HG03460 (cell line): ENCODE results near the gene SYT6.
"Not testable (repeated sequence)": the region's sequence is repeated elsewhere in the genome, so short reads cannot be mapped to it uniquely, and the experiment has no call there.

ENCODE experiments used
- ATAC-seq: cut with Tn5 transposase; IDR thresholded peaks from one replicate; pipeline ENCODE4 v1.9.1; 2021; ENCODE audit not compliant: unreplicated experiment

Gene SYT6

DNA sequence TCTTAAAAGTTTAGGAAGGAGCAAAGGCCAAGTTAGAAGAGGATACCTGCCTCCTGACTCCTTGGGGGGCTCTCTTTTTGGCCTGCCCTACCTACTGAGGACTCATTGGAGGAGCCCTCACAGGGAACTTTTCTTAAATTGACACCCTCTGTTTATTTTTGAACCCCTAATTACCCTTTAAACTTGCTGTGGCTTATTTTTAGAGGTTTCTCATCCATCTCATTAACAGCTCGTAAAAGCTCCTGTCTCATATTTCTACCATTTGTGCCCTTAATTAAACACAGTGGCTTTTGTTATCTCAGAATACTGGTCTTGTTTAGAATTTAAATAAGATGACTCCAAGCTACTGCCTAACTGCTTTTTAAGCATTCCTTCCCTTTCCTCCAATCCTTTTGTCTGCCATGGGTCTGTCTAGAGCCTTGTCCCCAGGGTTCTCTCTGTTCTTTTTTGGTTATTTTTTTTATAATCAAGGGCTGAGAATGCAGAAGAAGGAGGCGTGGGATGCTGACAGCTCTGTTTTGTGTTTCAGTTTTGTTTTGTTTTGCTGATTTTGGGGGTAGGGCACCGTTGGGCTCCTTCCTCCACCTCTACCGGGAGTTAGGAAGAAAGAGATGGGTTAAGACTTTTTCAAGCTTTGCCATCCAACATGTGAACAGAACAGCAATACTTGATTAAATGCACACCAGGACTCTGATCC is 78.0 kb downstream of the SYT6 start:
- ATAC-seq, result no peak

DNA sequence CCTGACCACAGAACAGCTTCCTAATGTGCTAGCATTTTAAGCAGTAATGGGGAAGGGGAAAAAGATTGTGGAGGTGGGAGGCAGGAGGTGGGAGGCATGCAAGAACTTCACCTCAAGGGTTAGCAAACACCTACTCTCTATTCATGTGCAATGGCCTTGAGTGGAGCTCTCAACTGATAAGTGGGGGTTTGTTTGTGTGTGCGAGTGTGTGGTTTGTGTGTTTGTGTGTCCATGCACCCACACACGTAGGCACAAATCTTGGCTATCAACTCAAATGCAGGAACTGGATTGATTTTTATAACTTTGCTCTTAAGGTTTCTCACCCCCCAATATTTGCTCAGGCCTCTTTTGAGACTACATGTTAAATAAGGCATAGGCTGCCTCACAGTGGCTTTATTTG is 78.6 kb downstream of the SYT6 start:
- no peak for ATAC-seq

DNA sequence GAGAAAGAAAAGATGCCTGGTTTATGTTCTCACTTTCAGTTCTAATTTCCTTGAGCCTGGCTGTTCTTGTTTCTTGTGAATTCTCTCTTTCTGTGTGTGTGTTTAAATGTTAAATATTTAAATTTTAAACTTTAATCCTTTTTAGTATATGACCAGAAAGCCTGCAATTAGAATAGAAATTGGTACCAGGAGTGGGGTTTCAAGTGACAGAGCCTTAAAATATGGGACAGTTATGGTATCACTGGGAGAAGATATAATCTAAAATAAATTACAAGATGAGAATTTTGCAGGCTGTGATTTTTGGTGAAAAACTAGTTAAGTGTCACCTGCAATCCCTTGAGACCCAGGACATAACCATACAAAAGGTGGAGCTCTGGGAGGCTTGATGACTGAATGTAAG is 81.4 kb downstream of the SYT6 start:
- ATAC-seq, result no peak

DNA sequence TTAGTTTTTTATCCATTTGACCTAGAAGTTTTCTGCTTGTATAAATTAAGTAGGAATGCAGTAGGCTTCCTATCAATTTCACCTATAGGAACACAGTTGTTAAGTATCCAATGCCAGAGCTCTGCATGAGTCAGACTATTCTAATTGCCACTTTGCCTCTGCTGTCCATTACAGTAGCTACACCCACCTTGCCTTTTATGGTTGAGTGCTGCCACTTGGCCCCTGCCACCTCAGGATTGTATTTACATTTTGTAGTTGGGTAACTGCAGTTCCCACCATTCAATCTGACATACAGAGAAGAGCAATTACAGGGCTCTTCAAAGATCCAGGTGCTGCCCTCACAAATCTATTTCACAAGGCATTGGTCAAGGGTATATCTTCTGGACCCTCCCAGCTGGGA is 83.9 kb downstream of the SYT6 start:
- not testable (repeated sequence) for ATAC-seq

DNA sequence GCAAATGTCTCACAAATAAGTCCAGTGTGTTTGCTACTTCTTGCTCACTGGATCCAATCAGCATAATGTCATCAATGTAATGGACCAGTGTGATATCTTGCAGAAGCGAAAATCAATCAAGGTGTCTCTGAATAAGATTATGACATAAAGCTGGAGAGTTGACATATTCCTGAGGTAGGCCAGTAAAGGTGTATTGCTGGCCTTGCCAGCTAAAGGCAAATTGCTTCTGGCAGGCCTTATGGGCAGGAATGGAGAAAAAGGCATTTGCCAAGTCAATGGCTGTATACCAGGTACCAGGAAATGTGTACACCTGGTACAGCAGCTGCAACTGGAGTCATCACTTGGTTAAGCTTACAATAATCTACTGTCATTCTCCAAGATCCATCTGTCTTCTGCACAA is 85.0 kb downstream of the SYT6 start:
- ATAC-seq, result not testable (repeated sequence)

DNA sequence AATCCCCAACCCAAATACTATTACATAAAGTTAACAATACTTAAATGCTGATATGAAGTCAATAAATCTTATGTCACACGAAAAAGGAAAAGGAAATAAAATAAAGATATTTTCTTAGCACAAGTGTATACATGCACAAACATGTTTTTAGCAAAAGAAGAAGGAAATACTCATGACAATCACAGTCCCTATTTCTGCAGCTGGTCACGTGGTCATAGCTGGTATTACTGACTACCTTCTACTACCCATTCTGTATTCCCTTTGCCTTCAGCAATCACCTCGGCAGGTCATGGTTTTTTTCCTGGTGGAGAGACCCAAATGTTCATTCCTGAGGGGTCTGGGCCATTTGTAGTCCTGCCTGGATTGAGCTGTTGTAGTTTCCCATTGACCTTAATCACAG is 88.0 kb downstream of the SYT6 start:
- ATAC-seq, result not testable (repeated sequence)

DNA sequence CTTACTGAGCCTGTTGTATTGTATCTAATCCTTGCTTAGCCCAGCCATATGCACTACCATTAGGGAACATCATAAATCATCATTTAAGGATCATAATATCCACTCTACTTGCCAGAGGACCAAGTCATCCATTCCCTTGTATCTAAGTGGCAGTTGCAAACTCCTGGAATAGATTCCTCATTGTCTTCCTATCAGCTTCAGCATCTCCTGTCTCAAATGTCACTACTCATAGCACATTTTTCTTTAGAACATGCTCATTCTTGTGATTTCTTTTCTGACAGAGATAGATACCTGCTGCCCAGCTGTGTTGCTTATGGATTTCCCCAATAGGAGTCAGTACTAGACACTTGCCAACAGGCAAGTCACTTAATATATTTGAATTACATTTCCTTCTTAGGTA is 90.1 kb downstream of the SYT6 start:
- ATAC-seq, result no peak

DNA sequence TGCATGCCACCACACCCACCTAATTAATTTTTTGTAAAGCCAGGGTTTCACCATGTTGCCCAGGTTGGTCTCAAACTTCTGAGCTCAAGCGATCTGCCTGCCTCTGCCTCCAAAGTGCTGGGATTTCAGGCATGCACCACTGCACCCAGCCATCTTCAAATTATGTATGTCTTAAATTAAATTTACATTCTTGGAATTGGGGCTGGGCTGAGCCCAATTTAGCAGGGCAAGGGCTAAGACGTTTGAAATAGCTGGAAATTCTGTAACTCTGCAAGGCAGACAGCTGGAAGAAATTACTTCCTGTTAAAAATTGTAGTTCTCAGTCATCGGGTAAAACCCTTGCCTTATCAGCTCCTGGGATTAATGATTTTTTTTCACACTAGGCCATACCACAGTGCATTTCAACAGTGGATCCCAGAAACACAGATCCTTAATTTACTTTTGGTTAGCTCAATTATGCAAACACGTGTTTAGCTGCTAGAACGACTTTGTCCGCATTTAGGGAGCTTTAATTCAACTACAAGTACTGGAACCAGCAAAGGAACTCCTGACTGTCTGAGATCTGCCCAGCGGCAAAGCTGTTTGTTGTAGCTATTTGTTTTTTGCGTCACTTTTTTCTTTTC is 91.1 kb downstream of the SYT6 start:
- ATAC-seq, result no peak

DNA sequence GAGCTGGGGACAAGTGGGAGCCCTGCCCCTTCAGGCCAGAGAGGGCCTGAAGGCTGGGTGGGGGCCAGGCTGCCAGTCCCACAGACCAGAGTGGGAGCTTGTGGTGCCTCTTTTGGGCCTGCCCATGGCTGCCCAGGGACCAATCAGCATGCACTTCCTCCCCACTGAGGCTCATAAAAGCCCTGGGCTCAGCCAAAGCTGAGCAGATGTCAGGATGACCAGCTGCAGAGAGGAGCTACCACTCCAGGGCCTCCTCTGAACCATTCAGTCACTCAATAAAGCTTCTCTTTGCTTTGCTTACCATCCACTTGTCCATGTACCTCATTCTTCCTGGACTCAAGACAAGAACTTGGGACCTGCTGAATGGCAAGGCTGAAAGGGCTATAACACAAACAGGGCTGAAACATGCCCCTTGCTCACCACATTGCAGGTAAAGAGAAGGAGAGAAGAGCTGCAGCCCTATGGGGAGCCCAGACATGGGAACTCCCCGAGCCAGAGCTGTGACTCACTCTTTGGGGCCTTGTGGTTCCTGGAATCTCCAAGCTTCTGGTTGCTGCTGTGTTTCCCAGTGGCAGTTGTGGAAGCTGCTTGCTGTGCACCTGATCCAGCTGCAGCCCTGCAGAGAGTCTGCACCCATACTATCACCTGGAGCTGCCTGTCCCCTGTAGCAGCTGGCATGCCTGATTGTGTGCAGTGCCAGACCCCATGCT is 92.4 kb downstream of the SYT6 start:
- ATAC-seq, result no peak

DNA sequence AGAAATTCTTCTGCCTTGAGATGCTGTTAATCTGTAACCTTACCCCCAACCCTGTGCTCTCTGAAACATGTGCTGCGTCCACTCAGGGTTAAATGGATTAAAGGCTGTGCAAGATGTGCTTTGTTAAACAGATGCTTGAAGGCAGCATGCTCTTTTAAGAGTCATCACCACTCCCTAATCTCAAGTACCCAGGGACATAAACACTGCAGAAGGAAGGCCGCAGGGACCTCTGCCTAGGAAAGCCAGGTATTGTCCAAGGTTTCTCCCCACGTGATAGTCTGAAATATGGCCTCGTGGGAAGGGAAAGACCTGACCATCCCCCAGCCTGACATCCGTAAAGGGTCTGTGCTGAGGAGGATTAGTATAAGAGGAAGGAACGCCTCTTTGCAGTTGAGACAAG is 95.4 kb downstream of the SYT6 start:
- not testable (repeated sequence) for ATAC-seq

DNA sequence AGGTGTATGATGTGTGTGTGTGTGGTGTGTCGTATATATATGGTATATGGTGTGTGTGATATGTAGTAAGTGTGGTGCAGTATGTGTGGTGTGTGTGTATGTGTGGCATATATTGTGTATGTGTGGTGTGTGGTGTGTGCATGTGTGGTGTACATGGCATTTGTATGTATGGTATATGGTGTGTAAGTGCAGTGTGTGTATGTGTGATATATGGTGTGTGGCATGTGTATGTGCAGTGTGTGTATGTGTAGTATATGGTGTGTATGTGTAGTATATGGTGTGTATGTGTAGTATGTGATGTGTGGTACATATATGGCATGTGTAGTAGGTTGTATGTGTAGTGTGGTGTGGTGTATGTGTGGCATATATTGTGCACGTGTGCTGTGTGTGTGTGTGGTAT is 99.5 kb downstream of the SYT6 start:
- ATAC-seq, result no peak

DNA sequence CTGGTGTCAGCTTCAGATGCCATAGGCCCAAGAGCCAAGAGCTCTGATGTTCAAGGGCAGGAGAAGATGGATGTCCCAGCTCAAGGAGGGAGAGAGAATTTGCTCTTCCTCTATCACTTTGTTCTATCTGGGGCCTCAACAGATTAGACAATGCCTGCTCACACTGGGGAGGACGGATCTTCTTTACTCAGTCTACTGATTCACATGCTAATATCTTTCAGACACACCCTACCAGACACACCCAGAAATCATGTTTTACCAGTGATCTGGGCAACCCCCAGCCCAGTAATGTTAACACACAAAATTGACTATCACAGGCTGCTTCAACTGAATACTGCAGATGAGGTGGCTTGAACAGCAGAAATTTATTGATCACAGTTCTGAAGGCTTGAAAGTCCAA is 105.4 kb downstream of the SYT6 start:
- ATAC-seq, result no peak

DNA sequence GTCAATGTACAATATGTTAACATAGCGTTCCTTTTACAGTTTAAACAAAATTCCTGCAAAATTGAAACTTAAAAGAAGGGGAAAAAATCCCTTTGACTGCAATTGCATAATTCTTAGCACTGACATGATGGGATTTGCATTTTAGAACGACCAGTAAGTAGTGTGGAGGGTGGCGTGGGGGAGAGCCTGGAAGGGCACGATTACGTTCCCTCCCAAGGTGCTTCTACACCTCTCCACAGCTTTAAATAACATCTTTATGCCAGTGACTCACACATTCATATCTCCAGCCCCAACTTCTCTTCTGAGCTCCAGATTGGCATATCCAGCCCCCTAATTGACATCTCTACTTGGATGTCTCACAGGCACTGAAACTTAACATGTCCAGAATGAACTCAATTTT is 110.1 kb downstream of the SYT6 start:
- no peak for ATAC-seq

DNA sequence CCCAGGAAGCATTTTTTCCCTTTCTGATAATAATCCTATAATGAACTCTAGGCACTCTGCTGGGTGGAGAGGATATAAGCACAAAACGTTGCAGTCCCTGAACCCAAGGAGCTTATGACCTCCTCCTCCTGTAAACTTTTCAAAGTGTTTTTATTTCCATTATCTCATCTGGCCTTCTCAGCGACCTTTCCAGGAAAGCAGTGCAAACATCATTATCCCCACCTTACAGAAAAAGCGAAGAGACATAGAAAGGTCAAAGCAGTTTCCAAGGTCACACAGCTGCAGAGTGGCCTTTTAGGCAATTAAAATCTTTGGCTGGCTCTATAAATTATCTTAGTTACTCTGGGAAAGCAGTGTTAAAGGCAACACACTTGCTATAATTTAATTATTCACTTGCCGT is 110.6 kb downstream of the SYT6 start:
- no peak for ATAC-seq

DNA sequence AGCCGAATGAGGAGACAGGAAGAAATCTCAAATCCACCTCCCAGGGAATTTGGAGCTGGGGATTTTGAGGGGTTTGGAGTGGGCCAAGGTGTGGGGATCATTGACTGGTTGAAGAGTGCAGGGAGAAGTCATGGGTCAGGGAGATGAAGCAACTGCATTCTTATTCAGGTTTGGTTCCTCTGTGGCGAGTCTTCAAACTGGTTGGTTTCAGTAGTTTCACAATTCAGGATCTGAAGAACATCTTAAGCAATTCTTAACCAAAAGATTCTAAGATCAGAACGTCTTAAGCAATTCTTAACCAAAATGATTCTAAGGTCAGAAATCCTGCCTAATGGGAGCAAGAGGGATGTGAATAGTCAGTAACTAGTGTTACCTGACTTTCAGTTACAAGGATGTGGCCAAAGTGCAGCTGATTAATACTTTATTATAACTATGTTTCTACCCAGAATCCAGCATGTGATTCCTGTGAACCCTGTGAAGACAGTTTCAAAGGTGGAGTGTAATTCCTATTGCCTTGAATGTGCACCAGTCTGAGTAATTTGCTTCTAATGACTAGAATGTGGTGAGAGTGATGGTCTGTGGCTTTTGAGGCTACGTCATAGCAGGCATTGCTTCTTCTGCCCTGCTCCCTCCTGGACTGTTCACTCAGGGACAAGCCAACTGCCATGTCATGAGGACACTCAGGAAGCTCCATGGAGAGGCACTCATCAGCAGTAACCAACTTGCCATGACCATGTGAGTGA is 113.2 kb downstream of the SYT6 start:
- ATAC-seq, result no peak
